Subcutaneous abdominal adipose tissue (tissue), 5 donors: ENCODE results near the gene SINHCAF.
"Not testable (repeated sequence)": the region's sequence is repeated elsewhere in the genome, so short reads cannot be mapped to it uniquely, and the experiment has no call there.

Experiments used
- H3K27ac ChIP-seq: one replicate; pipeline ENCODE4 v1.7.0; 2013; ENCODE audit warnings: low read depth, mild to moderate bottlenecking, inconsistent platforms, low read length, moderate library complexity
- H3K27me3 ChIP-seq, 5 donors: one replicate each; pipeline ENCODE4 v1.7.0; 2013; ENCODE audit warnings: low read length in 5 of 5, inconsistent platforms in 1 of 5; ENCODE audit not compliant: control insufficient read depth in 5 of 5, insufficient read depth in 4 of 5
- H3K36me3 ChIP-seq, 5 donors: one replicate each; pipeline ENCODE4 v1.7.0; 2013; ENCODE audit warnings: low read length in 5 of 5; ENCODE audit not compliant: control insufficient read depth in 5 of 5, insufficient read depth in 5 of 5
- H3K4me1 ChIP-seq, 5 donors: one replicate each; pipeline ENCODE4 v1.7.0; 2013; ENCODE audit warnings: low read length in 5 of 5, mild to moderate bottlenecking in 3 of 5, moderate library complexity in 1 of 5; ENCODE audit not compliant: control insufficient read depth in 5 of 5, insufficient read depth in 5 of 5
- H3K4me3 ChIP-seq, 5 donors: one replicate each; pipeline ENCODE4 v1.7.0; 2013; ENCODE audit warnings: low read length in 5 of 5, low read depth in 1 of 5
- H3K9ac ChIP-seq, 5 donors: one replicate each; pipeline ENCODE4 v1.7.0; 2013; ENCODE audit warnings: low read length in 5 of 5, mild to moderate bottlenecking in 4 of 5, moderate library complexity in 3 of 5
- H3K9me3 ChIP-seq, 5 donors: one replicate each; pipeline ENCODE4 v1.7.0; 2013; ENCODE audit warnings: low read length in 5 of 5; ENCODE audit not compliant: control insufficient read depth in 5 of 5
- donor health status: healthy.
- donor health status: healthy.
- donor health status: healthy.
- donor health status: healthy.
- donor health status: healthy.

Gene SINHCAF, protein sequence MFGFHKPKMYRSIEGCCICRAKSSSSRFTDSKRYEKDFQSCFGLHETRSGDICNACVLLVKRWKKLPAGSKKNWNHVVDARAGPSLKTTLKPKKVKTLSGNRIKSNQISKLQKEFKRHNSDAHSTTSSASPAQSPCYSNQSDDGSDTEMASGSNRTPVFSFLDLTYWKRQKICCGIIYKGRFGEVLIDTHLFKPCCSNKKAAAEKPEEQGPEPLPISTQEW

GRCh38 chr12:31325877-31326631, at the start of gene SINHCAF:
TSS of gene SINHCAF (minus strand) at chr12:31326150. CDS start at chr12:31298204, 27,946 bp downstream.
- Histone ChIP-seq H3K27ac (peak within 1 kb of the TSS; percentile 57), H3K27me3 (no peaks in the 10 kb centered on the region), H3K36me3 (no peaks in the 10 kb centered on the region), H3K9me3 (no peaks in the 10 kb centered on the region), H3K4me3 (peak within 1 kb of the TSS; percentile 70 to 93 (median 89)), H3K9ac (peak within 1 kb of the TSS; percentile 56 to 83 (median 78)), H3K4me1 (peaks cover 0 to 39% (median 26%) of the 10 kb centered on the region in 5 donors)

DNA sequence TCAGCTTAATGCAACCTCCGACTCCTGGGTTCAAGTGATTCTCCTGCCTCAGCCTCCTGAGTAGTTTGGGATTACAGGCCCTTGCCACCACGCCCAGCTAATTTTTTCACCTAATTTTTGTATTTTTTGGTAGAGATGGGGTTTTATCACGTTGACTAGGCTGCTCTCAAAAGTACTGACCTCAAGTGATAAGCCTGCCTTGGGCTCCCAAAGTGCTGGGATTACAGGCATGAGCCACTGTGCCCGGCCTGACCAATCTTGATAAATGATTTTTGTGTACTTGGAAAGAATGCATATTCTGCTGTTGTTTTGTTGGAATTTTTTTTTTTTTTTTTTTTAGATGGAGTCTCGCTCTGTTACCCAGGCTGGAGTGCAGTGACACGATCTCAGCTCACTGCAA, 49.5 kb upstream of the SINHCAF start:
- not testable (repeated sequence) for H3K36me3 ChIP-seq, H3K4me1 ChIP-seq, H3K4me3 ChIP-seq, H3K9ac ChIP-seq, H3K27ac ChIP-seq, H3K9me3 ChIP-seq, H3K27me3 ChIP-seq

GRCh38 chr12:31371256-31371620, 45.3 kb upstream of the SINHCAF start:
- H3K9ac ChIP-seq: no peak overlapping the region

GRCh38 chr12:31370531-31371255, 44.7 kb upstream of the SINHCAF start:
- no peak overlapping the region for H3K27ac ChIP-seq
- peak overlapping the region; percentile 51 to 80 (median 66) for H3K4me3 ChIP-seq
- H3K9me3 ChIP-seq: no peaks in the 10 kb centered on the region
- H3K36me3 ChIP-seq: no peaks in the 10 kb centered on the region
- H3K4me1 ChIP-seq: peaks cover 6 to 17% (median 15%) of the 10 kb centered on the region in 5 donors
- H3K27me3 ChIP-seq: no peaks in the 10 kb centered on the region
- H3K9ac ChIP-seq: peak overlapping the region in 3 of 5 donors; percentile 29 to 53 (median 41)

More at GRCh38 chr12:31371256-31371620, 45.3 kb upstream of the SINHCAF start:
- H3K27ac ChIP-seq: no peak overlapping the region
- H3K4me3 ChIP-seq: peak overlapping the region in 1 of 5 donors; percentile 66
- H3K36me3 ChIP-seq: no peaks in the 10 kb centered on the region
- H3K4me1 ChIP-seq: peaks cover 6 to 17% (median 15%) of the 10 kb centered on the region in 5 donors
- H3K9me3 ChIP-seq: no peaks in the 10 kb centered on the region
- H3K27me3 ChIP-seq: no peaks in the 10 kb centered on the region

DNA sequence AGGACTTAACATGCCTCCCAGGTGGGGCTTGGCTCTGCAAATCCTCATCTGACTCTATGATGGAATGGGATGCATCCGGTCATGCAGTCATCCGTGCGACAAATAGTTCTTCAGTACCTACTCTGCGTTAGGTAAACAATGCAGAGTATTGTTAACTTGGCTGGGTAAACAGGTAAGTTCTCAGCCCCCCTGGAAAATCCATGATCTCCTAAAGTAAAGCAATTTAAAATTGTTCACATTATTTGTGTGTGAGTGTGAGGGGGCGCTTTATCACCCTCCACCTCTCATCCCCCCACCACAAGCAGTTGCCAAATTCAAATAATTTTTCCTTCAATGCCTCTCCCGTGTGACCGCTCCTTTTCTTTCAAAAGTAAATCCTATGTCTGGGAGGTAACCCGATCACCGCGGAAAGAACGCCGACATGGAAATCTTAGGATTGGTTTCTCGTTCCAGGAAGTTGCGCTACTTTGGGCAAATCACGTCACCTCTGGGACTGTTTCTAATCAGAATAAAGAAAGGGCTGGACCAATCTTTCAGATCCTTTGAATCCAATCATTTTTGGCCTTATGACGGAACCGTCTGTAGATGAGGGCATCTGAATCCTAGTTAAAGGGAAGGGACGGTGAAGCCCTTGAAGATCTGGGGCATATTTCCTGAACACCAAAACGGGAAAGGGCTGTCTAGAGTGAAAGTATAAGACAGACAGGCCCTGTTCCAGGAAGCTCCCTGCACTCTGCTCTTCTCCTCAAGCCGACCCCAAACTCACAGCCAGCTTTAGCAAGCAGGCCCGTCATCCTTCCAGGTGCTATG, 44.0 kb upstream of the SINHCAF start:
- Histone ChIP-seq H3K4me3 (peak overlapping the region; percentile 51 to 80 (median 66)), H3K27me3 (no peaks in the 10 kb centered on the region), H3K4me1 (peaks cover 6 to 17% (median 15%) of the 10 kb centered on the region in 5 donors), H3K27ac (no peak overlapping the region), H3K9ac (peak overlapping the region in 3 of 5 donors; percentile 29 to 53 (median 41)), H3K36me3 (no peaks in the 10 kb centered on the region), H3K9me3 (no peaks in the 10 kb centered on the region)

DNA sequence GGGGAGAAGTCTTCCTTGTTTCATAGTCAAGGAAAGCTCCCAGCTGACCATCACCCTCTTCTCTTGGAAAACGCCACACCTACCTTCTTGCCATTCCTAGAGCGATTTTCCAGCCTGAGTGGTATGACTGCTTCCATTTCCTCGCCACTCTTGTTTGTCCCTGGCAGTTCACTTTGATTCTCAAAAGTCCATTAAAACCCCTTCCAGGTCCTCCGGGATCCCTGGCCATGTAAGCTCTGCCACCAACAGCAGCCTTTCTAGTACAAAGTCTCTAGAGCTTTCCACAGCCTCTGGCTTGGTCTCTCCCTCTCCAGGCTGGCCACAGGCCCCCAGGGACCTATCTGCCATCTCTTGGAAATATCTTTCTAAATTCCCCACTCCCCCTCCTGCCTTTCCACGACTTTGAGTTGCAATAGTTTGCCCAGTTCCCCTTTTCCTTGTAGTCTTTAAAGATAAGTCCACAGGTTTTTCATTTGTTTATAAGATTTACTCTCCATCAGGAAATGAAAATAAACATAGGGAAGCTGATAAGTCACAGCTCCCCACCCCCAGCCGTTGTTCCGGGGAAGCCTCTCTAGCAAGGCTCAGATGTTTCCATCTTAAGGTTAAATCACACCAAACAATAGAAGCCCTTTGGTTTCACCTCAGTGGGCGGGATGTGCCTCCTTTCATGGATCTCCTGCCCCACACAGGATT, 42.9 kb upstream of the SINHCAF start:
- no peaks in the 10 kb centered on the region for H3K36me3 ChIP-seq
- H3K9ac ChIP-seq: no peak overlapping the region
- no peaks in the 10 kb centered on the region for H3K9me3 ChIP-seq
- no peak overlapping the region for H3K4me3 ChIP-seq
- no peaks in the 10 kb centered on the region for H3K27me3 ChIP-seq
- H3K27ac ChIP-seq: no peak overlapping the region
- peaks cover 6 to 17% (median 15%) of the 10 kb centered on the region in 5 donors for H3K4me1 ChIP-seq

GRCh38 chr12:31366104-31366621, 40.2 kb upstream of the SINHCAF start:
- Histone ChIP-seq H3K27ac (no peak overlapping the region), H3K4me1 (peaks cover 6 to 24% (median 15%) of the 10 kb centered on the region in 5 donors), H3K9ac (no peak overlapping the region), H3K36me3 (no peaks in the 10 kb centered on the region), H3K27me3 (peaks cover 0 to 8% (median 0%) of the 10 kb centered on the region in 5 donors), H3K9me3 (no peaks in the 10 kb centered on the region), H3K4me3 (no peak overlapping the region)

DNA sequence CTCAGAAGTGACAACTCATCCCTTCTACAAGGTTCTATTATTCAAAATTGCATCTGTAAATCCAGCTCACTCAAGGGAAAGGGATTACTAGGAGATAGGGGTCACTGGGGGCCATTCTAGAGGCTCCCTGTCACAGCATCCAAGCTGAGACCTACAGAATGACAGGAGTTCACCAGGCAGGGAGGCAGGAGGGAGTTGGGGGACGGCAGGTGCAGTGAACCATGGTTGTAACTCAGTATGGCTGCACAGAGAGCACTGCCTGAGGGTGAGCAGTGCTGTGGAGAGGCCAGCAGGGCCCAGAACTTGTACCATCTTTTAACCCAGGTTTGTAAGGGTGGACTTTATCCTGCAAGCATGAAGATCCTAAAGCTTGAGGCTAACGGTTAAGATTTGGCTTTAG, 37.9 kb upstream of the SINHCAF start:
- Histone ChIP-seq H3K9ac (no peak overlapping the region), H3K27ac (no peak overlapping the region), H3K9me3 (no peaks in the 10 kb centered on the region), H3K4me1 (peaks cover 0 to 9% (median 0%) of the 10 kb centered on the region in 5 donors), H3K36me3 (no peaks in the 10 kb centered on the region), H3K4me3 (no peak overlapping the region), H3K27me3 (peaks cover 0 to 8% (median 0%) of the 10 kb centered on the region in 5 donors)

DNA sequence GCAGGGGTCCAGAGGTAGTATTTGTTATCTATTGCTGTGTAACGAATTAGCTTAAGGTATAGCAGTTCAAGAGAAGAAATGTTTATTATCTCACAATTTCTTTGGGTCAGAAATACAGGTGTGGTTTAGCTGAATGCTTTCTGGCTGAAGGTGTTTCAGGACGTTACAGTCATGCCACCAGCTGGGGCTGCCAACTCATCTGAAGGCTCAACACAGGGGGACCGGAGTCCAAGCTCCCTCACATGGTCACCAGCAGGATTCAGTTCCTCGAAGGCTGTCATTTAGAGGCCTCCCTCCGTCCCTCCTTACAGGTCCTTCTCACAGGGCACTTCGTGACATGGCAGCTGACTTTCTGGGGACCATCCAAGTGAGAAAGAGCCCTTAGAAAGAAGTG, 37.5 kb upstream of the SINHCAF start:
- peaks cover 0 to 9% (median 0%) of the 10 kb centered on the region in 5 donors for H3K4me1 ChIP-seq
- no peaks in the 10 kb centered on the region for H3K9me3 ChIP-seq
- H3K27ac ChIP-seq: no peak overlapping the region
- peaks cover 0 to 8% (median 0%) of the 10 kb centered on the region in 5 donors for H3K27me3 ChIP-seq
- no peak overlapping the region for H3K4me3 ChIP-seq
- H3K9ac ChIP-seq: no peak overlapping the region
- H3K36me3 ChIP-seq: no peaks in the 10 kb centered on the region
